ENCODE data around the gene PAPPA. TPM values are rescaled to one million over a fixed set of nuclear protein-coding genes. Genes with fewer than 3 reads are reported as not detected.

Gene PAPPA
- total and polyA plus RNA-seq, 2 of the 8 experiments (the other 6 are each of a cell fraction or from before 2014, with no cell fraction given), result 0.18 to 0.63 TPM

DNA sequence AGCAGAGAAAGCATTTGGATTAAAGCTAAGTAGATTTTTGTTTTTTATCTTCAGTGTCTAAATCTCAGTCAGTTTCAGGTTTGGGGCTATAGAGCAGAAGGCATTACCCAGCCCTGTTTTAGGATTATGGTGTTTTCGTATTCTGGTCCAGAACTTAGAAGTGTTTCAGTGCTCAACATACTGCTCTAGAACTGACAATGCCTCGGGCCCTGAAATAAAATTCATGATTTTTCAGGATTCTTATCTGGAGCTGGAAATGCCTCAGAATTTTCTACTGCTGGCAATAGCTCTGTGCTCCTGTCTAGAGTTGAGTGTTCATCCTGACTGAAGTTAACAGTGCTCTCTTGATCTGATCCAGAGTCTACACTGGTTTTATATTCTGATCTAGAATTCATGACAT lies 163.9 kb downstream of the PAPPA start:
- no peaks in the 10 kb centered on the region; a peak in 1 of 7 replicates for H3K27me3 ChIP-seq (replicated peaks in 1 of 4; ENCODE audit: control insufficient read depth in 3 of 4, extremely low read depth in 1 of 4, insufficient read depth in 3 of 4, low read length in 3 of 4)
- no peak overlapping the region for H2BK5ac ChIP-seq (ENCODE audit: low read depth, low read length)
- no peak overlapping the region for H3K9ac ChIP-seq (replicated peaks in 1 of 4; ENCODE audit: extremely low read depth in 1 of 4, low read depth in 3 of 4, low read length in 3 of 4)
- H2BK12ac ChIP-seq (ENCODE audit: low read depth, low read length), result no peak overlapping the region
- H3K23ac ChIP-seq (ENCODE audit: insufficient read length), result no peak overlapping the region
- ChIA-PET POLR2A (ENCODE audit: partially characterized antibody) (no interaction called here), CTCF (ENCODE audit: partially characterized antibody) (interaction anchor here (0.6 to 1.2 kb wide), 7 partner anchors 18 to 177 kb away, joined by 3 to 5 read pairs (median 3); no protein-coding TSS in a partner anchor)
- no peaks in the 10 kb centered on the region; the same call in 1 of the 2 replicates for H3K79me1 ChIP-seq (ENCODE audit: low read depth, low read length)
- no peak overlapping the region for H3K4ac ChIP-seq (replicated peaks; ENCODE audit: insufficient read length, low read depth, low read length)
- H3K18ac ChIP-seq (ENCODE audit: extremely low read depth, low read length), result no peak overlapping the region
- WGBS, 2 experiments (ENCODE audit: extremely low coverage in 1 of 2, insufficient coverage in 1 of 2, insufficient read length in 1 of 2, insufficient replicate concordance in 2 of 2, low coverage in 1 of 2, low lambda C conversion rate in 2 of 2, missing lambda C conversion rate in 1 of 2), result 80% methylated on average over 2 of the region's 2 CpGs; no CpG with 5 or more reads in 1 of the 2 experiments
- H2AFZ ChIP-seq (ENCODE audit: low read length), result no peak overlapping the region
- no peaks in the 10 kb centered on the region for H4K20me1 ChIP-seq (replicated peaks in 1 of 2; ENCODE audit: control insufficient read depth in 1 of 2, insufficient read depth in 2 of 2, low read length in 2 of 2)
- no peak for FAIRE-seq
- peaks cover 0 to under 1% (median 0%) of the 10 kb centered on the region in 4 experiments; a peak in 2 of 7 replicates for H3K4me1 ChIP-seq (replicated peaks in 1 of 4; ENCODE audit: control insufficient read depth in 3 of 4, insufficient read depth in 4 of 4, low read length in 3 of 4)
- no peak overlapping the region for H2BK20ac ChIP-seq (ENCODE audit: low read length)
- no peak for TF ChIP-seq JUN (IDR thresholded peaks at IDR 0.05; ENCODE audit: low read depth, low read length)
- no peak for TF ChIP-seq BCL11A (IDR thresholded peaks at IDR 0.05; ENCODE audit: low read depth in 2 of 2, low read length in 2 of 2)
- TF ChIP-seq SP2 (IDR thresholded peaks at IDR 0.05; ENCODE audit: low read length), result no peak
- no peak for TF ChIP-seq HDAC6 (IDR thresholded peaks at IDR 0.05; ENCODE audit: low read depth, low read length)
- TF ChIP-seq CBX5 (IDR thresholded peaks at IDR 0.05; ENCODE audit: low read depth, low read length), result no peak
- TF ChIP-seq SRF (IDR thresholded peaks at IDR 0.05; ENCODE audit: low read depth, low read length), result no peak
- H3K14ac ChIP-seq (ENCODE audit: insufficient read length), result no peak overlapping the region
- no peak overlapping the region for H3K56ac ChIP-seq (replicated peaks; ENCODE audit: insufficient read length, low read depth, low read length)
- H2AK5ac ChIP-seq (ENCODE audit: low read depth, low read length), result no peak overlapping the region
- H3K4me3 ChIP-seq (ENCODE audit: extremely low read depth in 1 of 4, insufficient read depth in 2 of 4, low read depth in 3 of 4, low read length in 4 of 4), result no peak overlapping the region
- H3K36me3 ChIP-seq (ENCODE audit: control insufficient read depth in 2 of 4, insufficient read depth in 4 of 4, low read length in 3 of 4), result no peaks in the 10 kb centered on the region
- H3K79me2 ChIP-seq (ENCODE audit: control insufficient read depth in 1 of 2, insufficient read depth in 2 of 2, low read length in 2 of 2), result no peaks in the 10 kb centered on the region
- no peak overlapping the region for H3K27ac ChIP-seq (ENCODE audit: low read depth, low read length)
- H2BK120ac ChIP-seq (replicated peaks; ENCODE audit: low read depth, low read length), result no peak overlapping the region
- H4K91ac ChIP-seq (replicated peaks; ENCODE audit: insufficient read length, low read length), result no peak overlapping the region
- H4K5ac ChIP-seq (ENCODE audit: insufficient read length, low read depth, low read length), result no peak overlapping the region
- H2BK15ac ChIP-seq (ENCODE audit: low read length), result no peak overlapping the region
- no peaks in the 10 kb centered on the region for H3K9me3 ChIP-seq (ENCODE audit: insufficient read depth in 2 of 2, low read depth in 1 of 2, low read length in 1 of 2)
- no peak overlapping the region for H4K8ac ChIP-seq (ENCODE audit: extremely low read depth, insufficient read depth, low read length)
- no peaks in the 10 kb centered on the region for H3K23me2 ChIP-seq (ENCODE audit: low read depth, low read length)
- no peak overlapping the region for H3K4me2 ChIP-seq (ENCODE audit: insufficient read depth in 1 of 2, low read depth in 2 of 2, low read length in 2 of 2)
- DNase-seq (ENCODE audit: low read depth in 1 of 2, low spot score in 2 of 2), result no peak

Measured in H1 (cell line).